Measurements from ENCODE around the gene SH3BP5. TPM values are rescaled to one million over a fixed set of nuclear protein-coding genes. Genes with fewer than 3 reads are reported as not detected.

SH3BP5 gene
- total RNA-seq, result 10 to 100 TPM; 76.2 to 76.6 TPM
- 10 to 100 TPM; 50.3 to 58.4 TPM for polyA plus RNA-seq
- long read RNA-seq, donor 1, transcript SH3BP5-202 (9 exons, 2,822 nt), result major isoform, 22 of 55 reads
- long read RNA-seq, donor 1, partial matches to known transcripts, result 33 of 55 reads
- long read RNA-seq, donor 1, other reads (novel, unspliced or antisense), result 0 of 55 reads
- long read RNA-seq, donor 2, partial matches to known transcripts, result 0 of 3 reads
- long read RNA-seq, donor 2, other reads (novel, unspliced or antisense), result 0 of 3 reads
- long read RNA-seq, donor 3, transcript SH3BP5-202 (9 exons, 2,822 nt), result major isoform, 6 of 6 reads
- long read RNA-seq, donor 3, partial matches to known transcripts, result 0 of 6 reads
- long read RNA-seq, donor 3, other reads (novel, unspliced or antisense), result 0 of 6 reads
- long read RNA-seq, donor 4, transcript SH3BP5-202 (9 exons, 2,822 nt), result major isoform, 8 of 26 reads
- long read RNA-seq, donor 4, partial matches to known transcripts, result 7 of 26 reads
- long read RNA-seq, donor 4, other reads (novel, unspliced or antisense), result 11 of 26 reads
- long read RNA-seq, donor 5, transcript SH3BP5-202 (9 exons, 2,822 nt), result major isoform, 24 of 60 reads
- long read RNA-seq, donor 5, partial matches to known transcripts, result 30 of 60 reads
- long read RNA-seq, donor 5, other reads (novel, unspliced or antisense), result 6 of 60 reads

- ATAC-seq (ENCODE audit: insufficient read depth, low FRiP score), result peak; percentile 95
- peak within 1 kb of the TSS; percentile 18 to 49 for H3K9ac ChIP-seq (ENCODE audit: insufficient read depth in 1 of 2, low read length in 2 of 2)
- H3K36me3 ChIP-seq (ENCODE audit: control insufficient read depth in 4 of 4, insufficient read depth in 4 of 4, low read length in 4 of 4), result no peaks in the 10 kb centered on the region
- H3K27ac ChIP-seq (ENCODE audit: low read depth in 1 of 2, low read length in 1 of 2), result peak within 1 kb of the TSS; percentile 62 to 92
- peak; percentile 79 to 84 (median 79) for DNase-seq
- WGBS, 2 donors, result 13 to 18% methylated on average over 51 to 66 of the region's 66 CpGs
- H3K9me3 ChIP-seq (ENCODE audit: control insufficient read depth in 4 of 4, insufficient read depth in 3 of 4, low read length in 3 of 4), result no peaks in the 10 kb centered on the region
- peak; percentile 46 for TF ChIP-seq CTCF (IDR thresholded peaks at IDR 0.05; ENCODE audit: control extremely low read depth, extremely low read depth)
- H3K27me3 ChIP-seq (ENCODE audit: control insufficient read depth in 3 of 3, insufficient read depth in 3 of 3, low read length in 2 of 3), result peaks cover 0 to 5% (median 0%) of the 10 kb centered on the region in 3 donors
- peaks cover 0 to 31% (median 8%) of the 10 kb centered on the region in 5 donors for H3K4me1 ChIP-seq (ENCODE audit: control insufficient read depth in 5 of 5, insufficient read depth in 5 of 5, low read length in 5 of 5)
- H3K4me3 ChIP-seq, result peak within 1 kb of the TSS; percentile 84
Observed at GRCh38 chr3:15332405-15333098, at the start of gene SH3BP5. TSS of gene SH3BP5 (minus strand) at chr3:15332586. CDS start at chr3:15332408, 178 bp downstream.

GRCh38 chr3:15380980-15381890, 48.8 kb upstream of the SH3BP5 start:
- DNase-seq, result no peak
- no peaks in the 10 kb centered on the region for H3K36me3 ChIP-seq (ENCODE audit: control insufficient read depth in 4 of 4, insufficient read depth in 4 of 4, low read length in 4 of 4)
- no peak for ATAC-seq (ENCODE audit: insufficient read depth, low FRiP score)
- H3K27me3 ChIP-seq (ENCODE audit: control insufficient read depth in 3 of 3, insufficient read depth in 3 of 3, low read length in 2 of 3), result no peaks in the 10 kb centered on the region
- peaks cover 0 to 4% (median under 1%) of the 10 kb centered on the region in 4 donors for H3K9me3 ChIP-seq (ENCODE audit: control insufficient read depth in 4 of 4, insufficient read depth in 3 of 4, low read length in 3 of 4)
- no peak overlapping the region for H3K27ac ChIP-seq (ENCODE audit: low read depth in 1 of 2, low read length in 1 of 2)
- WGBS, 2 donors, result 77 to 80% methylated on average over 6 of the region's 6 CpGs
- TF ChIP-seq CTCF (IDR thresholded peaks at IDR 0.05; ENCODE audit: control extremely low read depth, extremely low read depth), result no peak
- no peak overlapping the region for H3K9ac ChIP-seq (ENCODE audit: insufficient read depth in 1 of 2, low read length in 2 of 2)
- H3K4me3 ChIP-seq, result no peak overlapping the region
- no peaks in the 10 kb centered on the region for H3K4me1 ChIP-seq (ENCODE audit: control insufficient read depth in 5 of 5, insufficient read depth in 5 of 5, low read length in 5 of 5)

GRCh38 chr3:15377961-15378791, 45.8 kb upstream of the SH3BP5 start:
- H3K9ac ChIP-seq (ENCODE audit: insufficient read depth in 1 of 2, low read length in 2 of 2), result no peak overlapping the region
- peak; percentile 81 for TF ChIP-seq CTCF (IDR thresholded peaks at IDR 0.05; ENCODE audit: control extremely low read depth, extremely low read depth)
- H3K9me3 ChIP-seq (ENCODE audit: control insufficient read depth in 4 of 4, insufficient read depth in 3 of 4, low read length in 3 of 4), result no peaks in the 10 kb centered on the region
- no peak overlapping the region for H3K4me3 ChIP-seq
- no peaks in the 10 kb centered on the region for H3K36me3 ChIP-seq (ENCODE audit: control insufficient read depth in 4 of 4, insufficient read depth in 4 of 4, low read length in 4 of 4)
- no peaks in the 10 kb centered on the region for H3K27me3 ChIP-seq (ENCODE audit: control insufficient read depth in 3 of 3, insufficient read depth in 3 of 3, low read length in 2 of 3)
- no peaks in the 10 kb centered on the region for H3K4me1 ChIP-seq (ENCODE audit: control insufficient read depth in 5 of 5, insufficient read depth in 5 of 5, low read length in 5 of 5)
- peak; percentile 95 to 97 (median 96) for DNase-seq
- peak; percentile 97 for ATAC-seq (ENCODE audit: insufficient read depth, low FRiP score)
- H3K27ac ChIP-seq (ENCODE audit: low read depth in 1 of 2, low read length in 1 of 2), result peak overlapping the region in 1 of 2 donors; percentile 50
- 22 to 25% methylated on average over 16 of the region's 16 CpGs for WGBS, 2 donors
